ENCODE measurements around the gene CCDC158. TPM values are rescaled to one million over a fixed set of nuclear protein-coding genes. Genes with fewer than 3 reads are reported as not detected.

CCDC158 gene
- total and polyA plus RNA-seq, 2 of the 8 experiments (the other 6 are each of a cell fraction or from before 2014, with no cell fraction given) = not detected

GRCh38 chr4:76407440-76408119, 13.4 kb downstream of the CCDC158 start:
- Histone ChIP-seq H2AFZ (ENCODE audit: low read length) (no peak overlapping the region), H4K8ac (ENCODE audit: extremely low read depth, insufficient read depth, low read length) (no peak overlapping the region), H3K4me3 (ENCODE audit: extremely low read depth in 1 of 4, insufficient read depth in 2 of 4, low read depth in 3 of 4, low read length in 4 of 4) (no peak overlapping the region), H3K79me1 (ENCODE audit: low read depth, low read length) (no peaks in the 10 kb centered on the region), H3K18ac (ENCODE audit: extremely low read depth, low read length) (no peak overlapping the region), H3K9ac (replicated peaks in 1 of 4; ENCODE audit: extremely low read depth in 1 of 4, low read depth in 3 of 4, low read length in 3 of 4) (no peak overlapping the region), H2BK20ac (ENCODE audit: low read length) (no peak overlapping the region), H2BK15ac (ENCODE audit: low read length) (no peak overlapping the region), H2BK12ac (ENCODE audit: low read depth, low read length) (no peak overlapping the region), H3K79me2 (ENCODE audit: control insufficient read depth in 1 of 2, insufficient read depth in 2 of 2, low read length in 2 of 2) (no peaks in the 10 kb centered on the region), H3K23ac (ENCODE audit: insufficient read length) (no peak overlapping the region), H2BK5ac (ENCODE audit: low read depth, low read length) (no peak overlapping the region), H3K23me2 (ENCODE audit: low read depth, low read length) (no peaks in the 10 kb centered on the region), H3K56ac (replicated peaks; ENCODE audit: insufficient read length, low read depth, low read length) (no peak overlapping the region), H4K5ac (ENCODE audit: insufficient read length, low read depth, low read length) (no peak overlapping the region), H3K4me1 (replicated peaks in 1 of 4; ENCODE audit: control insufficient read depth in 3 of 4, insufficient read depth in 4 of 4, low read length in 3 of 4) (0 out of 7 replicates have a peak, but pooled peaks cover 0 to 2% (median 0%) of the 10 kb centered on the region in 4 experiments), H3K9me3 (ENCODE audit: insufficient read depth in 2 of 2, low read depth in 1 of 2, low read length in 1 of 2) (no peaks in the 10 kb centered on the region), H3K4ac (replicated peaks; ENCODE audit: insufficient read length, low read depth, low read length) (no peak overlapping the region), H4K91ac (replicated peaks; ENCODE audit: insufficient read length, low read length) (no peak overlapping the region), H2BK120ac (replicated peaks; ENCODE audit: low read depth, low read length) (no peak overlapping the region), H3K27me3 (replicated peaks in 1 of 4; ENCODE audit: control insufficient read depth in 3 of 4, extremely low read depth in 1 of 4, insufficient read depth in 3 of 4, low read length in 3 of 4) (no peaks in the 10 kb centered on the region), H3K27ac (ENCODE audit: low read depth, low read length) (no peak overlapping the region), H3K36me3 (ENCODE audit: control insufficient read depth in 2 of 4, insufficient read depth in 4 of 4, low read length in 3 of 4) (no peaks in the 10 kb centered on the region), H3K4me2 (ENCODE audit: insufficient read depth in 1 of 2, low read depth in 2 of 2, low read length in 2 of 2) (no peak overlapping the region), H4K20me1 (replicated peaks in 1 of 2; ENCODE audit: control insufficient read depth in 1 of 2, insufficient read depth in 2 of 2, low read length in 2 of 2) (no peaks in the 10 kb centered on the region), H3K14ac (ENCODE audit: insufficient read length) (no peak overlapping the region), H2AK5ac (ENCODE audit: low read depth, low read length) (no peak overlapping the region)
- ChIA-PET CTCF (ENCODE audit: partially characterized antibody) (no interaction called here), POLR2A (ENCODE audit: partially characterized antibody) (no interaction called here)
- DNase-seq (ENCODE audit: low read depth in 1 of 2, low spot score in 2 of 2) (no peak), FAIRE-seq (no peak)
- WGBS, 2 experiments (ENCODE audit: extremely low coverage in 1 of 2, insufficient coverage in 1 of 2, insufficient read length in 1 of 2, insufficient replicate concordance in 2 of 2, low coverage in 1 of 2, low lambda C conversion rate in 2 of 2, missing lambda C conversion rate in 1 of 2) = 84% methylated on average over 5 of the region's 5 CpGs; no CpG with 5 or more reads in 1 of the 2 experiments
- no peak for TF ChIP-seq GTF2F1 (IDR thresholded peaks at IDR 0.05; ENCODE audit: borderline replicate concordance, low read depth, low read length)

All from H1 (cell line).